ENCODE results near the gene RNF6. TPM values are rescaled to one million over a fixed set of nuclear protein-coding genes. Genes with fewer than 3 reads are reported as not detected.
A peak's percentile ranks its signal among the peaks of the same experiment; 100 is the strongest.

RNF6 gene
- total and polyA plus RNA-seq, 2 donors from 2014 or later, result 11.4 to 29.0 TPM

DNA sequence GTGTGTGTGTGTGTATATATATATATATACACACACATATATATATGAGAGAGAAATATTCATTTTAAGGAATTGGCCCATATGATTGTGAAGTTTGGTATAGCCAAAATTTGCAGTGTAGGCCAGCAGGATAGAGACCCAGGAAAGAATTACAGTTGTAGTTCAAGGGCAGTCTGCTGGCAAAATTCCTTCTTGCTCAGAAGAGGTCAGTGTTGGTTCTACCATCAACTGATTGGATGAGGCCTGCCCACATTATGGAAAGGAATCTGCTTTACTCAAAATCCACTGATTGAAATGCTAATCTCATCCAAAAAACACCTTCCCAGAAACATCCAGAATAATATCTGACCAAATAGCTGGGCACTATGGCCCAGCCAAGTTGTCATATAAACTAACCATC lies 24.0 kb downstream of the RNF6 start:
- intact Hi-C loops (cut with DNase I), result no loop called here

DNA sequence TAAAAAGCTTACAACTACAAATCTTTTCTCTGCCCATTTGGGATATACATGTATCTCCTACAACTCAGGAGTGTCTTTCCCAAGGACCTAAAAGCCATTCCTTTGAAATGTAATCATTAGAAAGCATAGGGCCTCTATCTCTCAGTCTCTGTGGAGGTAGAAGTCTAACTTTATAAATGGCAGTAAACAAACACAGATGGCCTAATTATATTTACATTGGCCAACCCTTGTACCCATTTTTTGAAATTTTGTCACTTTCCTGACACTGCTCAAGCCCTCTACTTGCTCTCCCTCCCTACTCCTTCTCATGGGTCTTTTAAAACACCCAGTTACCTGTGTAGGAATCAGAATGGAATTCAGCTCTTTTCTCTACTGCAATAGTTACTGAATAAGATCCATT lies 24.8 kb downstream of the RNF6 start:
- no peak overlapping the region for H3K27ac ChIP-seq (ENCODE audit: low read depth in 2 of 2, low read length in 2 of 2)
- TF ChIP-seq, protein P1, sequence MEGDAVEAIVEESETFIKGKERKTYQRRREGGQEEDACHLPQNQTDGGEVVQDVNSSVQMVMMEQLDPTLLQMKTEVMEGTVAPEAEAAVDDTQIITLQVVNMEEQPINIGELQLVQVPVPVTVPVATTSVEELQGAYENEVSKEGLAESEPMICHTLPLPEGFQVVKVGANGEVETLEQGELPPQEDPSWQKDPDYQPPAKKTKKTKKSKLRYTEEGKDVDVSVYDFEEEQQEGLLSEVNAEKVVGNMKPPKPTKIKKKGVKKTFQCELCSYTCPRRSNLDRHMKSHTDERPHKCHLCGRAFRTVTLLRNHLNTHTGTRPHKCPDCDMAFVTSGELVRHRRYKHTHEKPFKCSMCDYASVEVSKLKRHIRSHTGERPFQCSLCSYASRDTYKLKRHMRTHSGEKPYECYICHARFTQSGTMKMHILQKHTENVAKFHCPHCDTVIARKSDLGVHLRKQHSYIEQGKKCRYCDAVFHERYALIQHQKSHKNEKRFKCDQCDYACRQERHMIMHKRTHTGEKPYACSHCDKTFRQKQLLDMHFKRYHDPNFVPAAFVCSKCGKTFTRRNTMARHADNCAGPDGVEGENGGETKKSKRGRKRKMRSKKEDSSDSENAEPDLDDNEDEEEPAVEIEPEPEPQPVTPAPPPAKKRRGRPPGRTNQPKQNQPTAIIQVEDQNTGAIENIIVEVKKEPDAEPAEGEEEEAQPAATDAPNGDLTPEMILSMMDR (IDR thresholded peaks at IDR 0.05; ENCODE audit: borderline replicate concordance, extremely low read depth, insufficient read depth), result no peak
- no peak overlapping the region for H3K4me3 ChIP-seq (ENCODE audit: low read length in 3 of 3)
- no peak overlapping the region for H3K9ac ChIP-seq (ENCODE audit: low read length in 3 of 3)
- DNase-seq (no peak), FAIRE-seq (no peak)
- H3K36me3 ChIP-seq (ENCODE audit: control insufficient read depth in 2 of 3, insufficient read depth in 3 of 3, low read length in 3 of 3), result no peaks in the 10 kb centered on the region
- no peaks in the 10 kb centered on the region for H3K9me3 ChIP-seq (ENCODE audit: control insufficient read depth in 2 of 3, insufficient read depth in 1 of 3, low read length in 3 of 3)
- intact Hi-C loops (cut with DNase I), result no loop called here
- no peaks in the 10 kb centered on the region for H3K27me3 ChIP-seq (ENCODE audit: control insufficient read depth, insufficient read depth, low read length)
- H3K4me1 ChIP-seq (ENCODE audit: control insufficient read depth in 2 of 3, insufficient read depth in 2 of 3, low read depth in 1 of 3, low read length in 3 of 3), result no peaks in the 10 kb centered on the region

More for the DNA sequence above, 24.0 kb downstream of the RNF6 start:
- H3K27me3 ChIP-seq (ENCODE audit: control insufficient read depth, insufficient read depth, low read length), result no peaks in the 10 kb centered on the region
- TF ChIP-seq, protein P1 (IDR thresholded peaks at IDR 0.05; ENCODE audit: borderline replicate concordance, extremely low read depth, insufficient read depth), result no peak
- H3K27ac ChIP-seq (ENCODE audit: low read depth in 2 of 2, low read length in 2 of 2), result no peak overlapping the region
- no peak for DNase-seq
- no peak overlapping the region for H3K4me3 ChIP-seq (ENCODE audit: low read length in 3 of 3)
- H3K9ac ChIP-seq (ENCODE audit: low read length in 3 of 3), result no peak overlapping the region
- H3K36me3 ChIP-seq (ENCODE audit: control insufficient read depth in 2 of 3, insufficient read depth in 3 of 3, low read length in 3 of 3), result no peaks in the 10 kb centered on the region
- H3K4me1 ChIP-seq (ENCODE audit: control insufficient read depth in 2 of 3, insufficient read depth in 2 of 3, low read depth in 1 of 3, low read length in 3 of 3), result no peaks in the 10 kb centered on the region
- no peaks in the 10 kb centered on the region for H3K9me3 ChIP-seq (ENCODE audit: control insufficient read depth in 2 of 3, insufficient read depth in 1 of 3, low read length in 3 of 3)
- FAIRE-seq, result no peak

DNA sequence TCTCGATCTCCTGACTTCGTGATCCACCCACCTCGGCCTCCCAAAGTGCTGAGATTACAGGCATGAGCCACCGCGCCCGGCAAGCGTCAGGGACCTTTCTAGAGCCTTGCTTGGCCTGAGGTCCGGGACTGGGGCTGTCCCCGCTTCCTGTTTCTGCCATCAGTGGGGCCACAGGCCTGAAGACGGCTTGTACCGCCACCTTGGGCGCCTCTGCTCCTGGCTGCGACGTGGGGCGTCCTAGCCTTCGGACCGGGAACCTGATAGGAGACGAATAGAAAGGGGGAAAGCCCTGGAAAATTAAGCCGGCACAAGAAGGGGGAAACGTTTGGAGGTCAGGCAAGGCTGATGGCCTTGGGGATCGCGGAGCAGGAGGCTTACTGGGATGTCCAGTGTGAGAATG lies 35.1 kb downstream of the RNF6 start:
- intact Hi-C loops (cut with DNase I), result loop anchor here (10.0 kb wide), 1 partner anchor 308 kb away; no protein-coding TSS in a partner anchor
- Histone ChIP-seq H3K9me3 (ENCODE audit: control insufficient read depth in 2 of 3, insufficient read depth in 1 of 3, low read length in 3 of 3) (no peaks in the 10 kb centered on the region), H3K4me3 (ENCODE audit: low read length in 3 of 3) (peak overlapping the region; percentile 33 to 89 (median 78)), H3K4me1 (ENCODE audit: control insufficient read depth in 2 of 3, insufficient read depth in 2 of 3, low read depth in 1 of 3, low read length in 3 of 3) (peaks cover 0 to 9% (median 4%) of the 10 kb centered on the region in 3 donors), H3K9ac (ENCODE audit: low read length in 3 of 3) (peak overlapping the region; percentile 6 to 24 (median 13)), H3K27me3 (ENCODE audit: control insufficient read depth, insufficient read depth, low read length) (no peaks in the 10 kb centered on the region), H3K36me3 (ENCODE audit: control insufficient read depth in 2 of 3, insufficient read depth in 3 of 3, low read length in 3 of 3) (no peaks in the 10 kb centered on the region), H3K27ac (ENCODE audit: low read depth in 2 of 2, low read length in 2 of 2) (no peak overlapping the region)
- FAIRE-seq, result no peak
- TF ChIP-seq, protein P1 (IDR thresholded peaks at IDR 0.05; ENCODE audit: borderline replicate concordance, extremely low read depth, insufficient read depth), result no peak
- DNase-seq, result peak in 2 of 5 donors; percentile 4 to 50

Measured in kidney (tissue), 14 donors.